WTC11 (cell line): ENCODE measurements around the gene RAB34. TPM values are rescaled to one million over a fixed set of nuclear protein-coding genes. Genes with fewer than 3 reads are reported as not detected.

Experiments
- ATAC-seq: fragments of 200-7000 bp; cut with Tn5 transposase; 2 replicates; pipeline ENCODE4 v1.10.0; 2021; ENCODE audit warnings: mild to moderate bottlenecking, moderate library complexity
- CTCF ChIA-PET: fragments of 300-600 bp; sonication (Branson Sonifier 250); formaldehyde crosslinking; loops from one replicate; lab custom pipeline; 2021; ENCODE audit warnings: antibody characterized with exemption; lab: Charles Lee
- POLR2A ChIA-PET: fragments of 350-600 bp; sonication (Branson Sonifier 250); formaldehyde crosslinking; loops from one replicate; lab custom pipeline; 2021; ENCODE audit warnings: antibody characterized with exemption; lab: Charles Lee
- DNase-seq: peaks from one replicate; pipeline ENCODE4 v3.0.0; 2021; ENCODE audit warnings: low spot score
- H3K27ac Mint-ChIP-seq: 2 replicates; pipeline ENCODE4 v1.8.0; 2021; ENCODE audit warnings: mixed read lengths
- H3K27me3 Mint-ChIP-seq: 2 replicates; pipeline ENCODE4 v1.8.0; 2021; ENCODE audit warnings: low read depth, mild to moderate bottlenecking, moderate library complexity, mixed read lengths
- H3K36me3 Mint-ChIP-seq: 2 replicates; pipeline ENCODE4 v1.8.0; 2021; ENCODE audit warnings: mixed read lengths
- H3K4me1 Mint-ChIP-seq: 2 replicates; pipeline ENCODE4 v1.8.0; 2022; ENCODE audit warnings: mixed read lengths
- H3K4me3 Mint-ChIP-seq: 2 replicates; pipeline ENCODE4 v1.8.0; 2021; ENCODE audit warnings: mild to moderate bottlenecking, moderate library complexity, mixed read lengths
- H3K9me3 Mint-ChIP-seq: 2 replicates; pipeline ENCODE4 v1.8.0; 2021; ENCODE audit warnings: mixed read lengths
- CREB1 ChIP-seq: sonication (generic); formaldehyde crosslinking; IDR thresholded peaks from 2 replicates; pipeline ENCODE4 v1.8.0; 2023; ENCODE audit warnings: mild to moderate bottlenecking, missing genetic modification reagents
- FOXP1 ChIP-seq: sonication (generic); formaldehyde crosslinking; IDR thresholded peaks from 2 replicates; pipeline ENCODE4 v1.8.0; 2022; ENCODE audit warnings: missing genetic modification reagents, mild to moderate bottlenecking, moderate library complexity, borderline replicate concordance
- HMGA2 ChIP-seq: fragments of 250-450 bp; sonication (Bioruptor Pico); IDR thresholded peaks from 2 replicates; pipeline ENCODE4 v1.4.0; 2021; ENCODE audit warnings: mild to moderate bottlenecking, moderate library complexity
- IRF2 ChIP-seq: sonication (generic); formaldehyde crosslinking; IDR thresholded peaks from 2 replicates; pipeline ENCODE4 v1.8.0; 2022; ENCODE audit warnings: low read depth, missing genetic modification reagents, borderline replicate concordance
- MXD4 ChIP-seq: fragments of 250-450 bp; sonication (Bioruptor Pico); IDR thresholded peaks from 2 replicates; pipeline ENCODE4 v1.8.0; 2021; ENCODE audit warnings: mild to moderate bottlenecking, moderate library complexity, borderline replicate concordance
- NR2C2 ChIP-seq: sonication (generic); formaldehyde crosslinking; IDR thresholded peaks from 2 replicates; pipeline ENCODE4 v1.8.0; 2022; ENCODE audit warnings: mild to moderate bottlenecking, missing genetic modification reagents
- OVOL2 ChIP-seq: fragments of 250-450 bp; sonication (Bioruptor Pico); IDR thresholded peaks from 2 replicates; pipeline ENCODE4 v1.9.0; 2021; ENCODE audit warnings: mild to moderate bottlenecking, borderline replicate concordance
- PRRX2 ChIP-seq: fragments of 250-450 bp; sonication (Bioruptor Pico); IDR thresholded peaks from 2 replicates; pipeline ENCODE4 v1.8.0; 2021; ENCODE audit warnings: mild to moderate bottlenecking
- SOX15 ChIP-seq: fragments of 250-450 bp; sonication (Bioruptor Pico); IDR thresholded peaks from 2 replicates; pipeline ENCODE4 v1.9.0; 2021; ENCODE audit warnings: mild to moderate bottlenecking
- TEAD4 ChIP-seq: sonication (generic); formaldehyde crosslinking; IDR thresholded peaks from 2 replicates; pipeline ENCODE4 v1.8.0; 2022; ENCODE audit warnings: mild to moderate bottlenecking, missing genetic modification reagents
- TP53 ChIP-seq: sonication (generic); formaldehyde crosslinking; IDR thresholded peaks from 2 replicates; pipeline ENCODE4 v1.8.1; 2023; ENCODE audit warnings: mild to moderate bottlenecking, missing genetic modification reagents
- ZNF121 ChIP-seq: sonication (generic); formaldehyde crosslinking; IDR thresholded peaks from 2 replicates; pipeline ENCODE4 v1.8.0; 2023; ENCODE audit warnings: missing genetic modification reagents
- ZNF232 ChIP-seq: sonication (generic); formaldehyde crosslinking; IDR thresholded peaks from 2 replicates; pipeline ENCODE4 v1.8.0; 2022; ENCODE audit warnings: mild to moderate bottlenecking, missing genetic modification reagents
- ZNF317 ChIP-seq: sonication (generic); formaldehyde crosslinking; IDR thresholded peaks from 2 replicates; pipeline ENCODE4 v1.8.1; 2023; ENCODE audit warnings: low read depth, mild to moderate bottlenecking, moderate library complexity, missing genetic modification reagents, borderline replicate concordance
- ZNF396 ChIP-seq: fragments of 250-450 bp; sonication (Bioruptor Pico); IDR thresholded peaks from 2 replicates; pipeline ENCODE4 v1.8.0; 2021; ENCODE audit warnings: mild to moderate bottlenecking, moderate library complexity, borderline replicate concordance
- total RNA-seq: library from RNA; stranded (reverse); gene quantifications from 3 replicates; pipeline ENCODE4 v1.2.3, GENCODE V29; 2021
- TF ChIP-seq, protein P1 (sequence below): sonication (generic); formaldehyde crosslinking; IDR thresholded peaks from 2 replicates; pipeline ENCODE4 v1.8.0; 2022; ENCODE audit warnings: mild to moderate bottlenecking, missing genetic modification reagents
- TF ChIP-seq, protein P2 (sequence below): sonication (generic); formaldehyde crosslinking; IDR thresholded peaks from 2 replicates; pipeline ENCODE4 v1.8.1; 2022; ENCODE audit warnings: missing genetic modification reagents, borderline replicate concordance
- TF ChIP-seq, protein P3 (sequence below): sonication (generic); formaldehyde crosslinking; IDR thresholded peaks from 2 replicates; pipeline ENCODE4 v1.8.0; 2023; ENCODE audit warnings: missing genetic modification reagents, mild to moderate bottlenecking, borderline replicate concordance
- TF ChIP-seq, protein P4 (sequence below): fragments of 250-450 bp; sonication (Bioruptor Pico); IDR thresholded peaks from 2 replicates; pipeline ENCODE4 v2.1.2; 2022; ENCODE audit warnings: mild to moderate bottlenecking, moderate library complexity
- TF ChIP-seq, protein P5 (sequence below): sonication (generic); formaldehyde crosslinking; IDR thresholded peaks from 2 replicates; pipeline ENCODE4 v1.8.1; 2023; ENCODE audit warnings: mild to moderate bottlenecking, missing genetic modification reagents
- TF ChIP-seq, protein P6 (sequence below): sonication (generic); formaldehyde crosslinking; IDR thresholded peaks from 2 replicates; pipeline ENCODE4 v1.8.1; 2023; ENCODE audit warnings: mild to moderate bottlenecking, missing genetic modification reagents, borderline replicate concordance

Gene RAB34
- total RNA-seq, 1 experiment from 2014 or later = 181 TPM

DNA sequence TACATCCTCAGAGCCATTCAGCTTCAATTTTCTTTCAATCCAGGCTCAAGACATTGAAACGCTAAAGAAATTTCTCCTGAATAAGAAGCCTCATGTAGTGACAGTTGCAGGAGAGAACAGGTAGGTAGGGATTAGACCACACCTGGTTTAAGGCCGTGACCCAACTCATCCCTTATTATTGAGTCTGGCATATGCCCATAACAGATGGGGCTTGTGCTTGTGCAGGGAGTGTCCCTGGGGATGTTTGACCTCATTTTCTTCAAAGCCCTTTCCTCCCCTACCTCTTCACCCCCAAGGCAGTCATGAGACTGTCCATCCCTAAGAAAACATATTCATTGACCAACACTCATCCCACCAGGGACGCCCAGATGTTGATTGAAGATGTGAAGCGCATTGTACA is 31.4 kb downstream of the RAB34 start:
- DNase-seq (no peak), ATAC-seq (no peak)
- ChIA-PET POLR2A (no interaction called here), CTCF (no interaction called here)
- Mint-ChIP-seq H3K4me1 (no peaks in the 10 kb centered on the region), H3K9me3 (no peaks in the 10 kb centered on the region), H3K4me3 (no peak overlapping the region), H3K27me3 (no peaks in the 10 kb centered on the region), H3K36me3 (peaks cover 97% of the 10 kb centered on the region), H3K27ac (no peak overlapping the region)
- TF ChIP-seq IRF2 = no peak
- no peak for TF ChIP-seq ZNF396 (CRISPR knock-in tag)
- TF ChIP-seq MXD4 (CRISPR knock-in tag) = no peak
- no peak for TF ChIP-seq TP53 (CRISPR knock-in tag)

DNA sequence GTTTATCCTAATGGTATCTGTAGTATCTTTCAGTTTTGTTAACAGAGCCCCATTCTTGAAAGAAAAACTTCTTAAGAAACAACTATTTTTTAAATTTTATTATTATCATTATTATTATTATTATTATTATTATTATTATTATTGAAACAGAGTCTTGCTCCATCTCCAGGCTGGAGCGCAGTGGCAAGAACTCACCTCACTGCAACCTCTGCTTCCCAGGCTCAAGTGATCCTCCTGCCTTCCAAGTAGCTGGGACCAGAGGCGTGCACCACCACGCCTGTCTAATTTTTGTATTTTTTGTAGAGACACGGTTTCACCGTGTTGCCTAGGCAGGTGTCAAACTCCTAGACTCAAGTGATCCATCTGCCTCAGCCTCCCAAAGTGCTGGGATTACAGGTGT is 32.3 kb downstream of the RAB34 start:
- Mint-ChIP-seq H3K36me3 (peaks cover 93% of the 10 kb centered on the region), H3K4me3 (no peak overlapping the region), H3K27ac (no peak overlapping the region), H3K9me3 (no peaks in the 10 kb centered on the region), H3K27me3 (no peaks in the 10 kb centered on the region), H3K4me1 (no peaks in the 10 kb centered on the region)
- ChIA-PET CTCF (no interaction called here), POLR2A (no interaction called here)
- TF ChIP-seq, protein P1, sequence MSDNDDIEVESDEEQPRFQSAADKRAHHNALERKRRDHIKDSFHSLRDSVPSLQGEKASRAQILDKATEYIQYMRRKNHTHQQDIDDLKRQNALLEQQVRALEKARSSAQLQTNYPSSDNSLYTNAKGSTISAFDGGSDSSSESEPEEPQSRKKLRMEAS (CRISPR knock-in tag) = no peak
- TF ChIP-seq HMGA2 = 0 out of 2 replicates have a peak, but pooled peaks have one; percentile 10
- DNase-seq (no peak), ATAC-seq (no peak)

DNA sequence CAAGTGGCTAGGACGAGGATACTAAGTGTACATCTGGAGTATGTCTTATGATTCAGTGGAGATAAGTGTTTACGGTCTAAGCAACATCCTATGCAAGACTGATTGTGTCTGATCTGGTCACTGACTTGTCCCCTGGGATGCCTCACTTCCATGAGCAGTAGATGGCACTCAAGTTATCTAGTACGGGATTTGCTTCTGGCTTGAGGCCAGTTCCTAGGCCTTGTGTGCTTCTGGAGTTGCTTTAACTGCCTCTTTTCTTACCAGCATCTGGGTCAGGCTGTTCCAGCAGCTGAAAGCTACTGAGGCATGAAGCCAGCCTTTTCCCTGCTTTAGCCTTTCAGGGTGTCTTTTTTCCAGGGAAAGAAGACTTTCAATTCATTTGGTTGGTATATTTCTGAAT is 32.7 kb downstream of the RAB34 start:
- ChIA-PET CTCF (no interaction called here), POLR2A (no interaction called here)
- Mint-ChIP-seq H3K4me1 (no peaks in the 10 kb centered on the region), H3K27ac (no peak overlapping the region), H3K9me3 (no peaks in the 10 kb centered on the region), H3K36me3 (peaks cover 89% of the 10 kb centered on the region), H3K27me3 (no peaks in the 10 kb centered on the region), H3K4me3 (no peak overlapping the region)
- no peak for ATAC-seq
- DNase-seq = no peak
- TF ChIP-seq FOXP1 (CRISPR knock-in tag) (no peak), SOX15 (CRISPR knock-in tag) (no peak), TEAD4 (CRISPR knock-in tag) (no peak), ZNF121 (no peak), OVOL2 (CRISPR knock-in tag) (no peak), NR2C2 (CRISPR knock-in tag) (no peak), CREB1 (no peak), PRRX2 (CRISPR knock-in tag) (no peak), ZNF317 (CRISPR knock-in tag) (no peak), ZNF232 (CRISPR knock-in tag) (no peak)
- TF ChIP-seq, protein P2, sequence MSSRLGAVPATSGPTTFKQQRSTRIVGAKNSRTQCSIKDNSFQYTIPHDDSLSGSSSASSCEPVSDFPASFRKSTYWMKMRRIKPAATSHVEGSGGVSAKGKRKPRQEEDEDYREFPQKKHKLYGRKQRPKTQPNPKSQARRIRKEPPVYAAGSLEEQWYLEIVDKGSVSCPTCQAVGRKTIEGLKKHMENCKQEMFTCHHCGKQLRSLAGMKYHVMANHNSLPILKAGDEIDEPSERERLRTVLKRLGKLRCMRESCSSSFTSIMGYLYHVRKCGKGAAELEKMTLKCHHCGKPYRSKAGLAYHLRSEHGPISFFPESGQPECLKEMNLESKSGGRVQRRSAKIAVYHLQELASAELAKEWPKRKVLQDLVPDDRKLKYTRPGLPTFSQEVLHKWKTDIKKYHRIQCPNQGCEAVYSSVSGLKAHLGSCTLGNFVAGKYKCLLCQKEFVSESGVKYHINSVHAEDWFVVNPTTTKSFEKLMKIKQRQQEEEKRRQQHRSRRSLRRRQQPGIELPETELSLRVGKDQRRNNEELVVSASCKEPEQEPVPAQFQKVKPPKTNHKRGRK = no peak
- TF ChIP-seq, protein P3, sequence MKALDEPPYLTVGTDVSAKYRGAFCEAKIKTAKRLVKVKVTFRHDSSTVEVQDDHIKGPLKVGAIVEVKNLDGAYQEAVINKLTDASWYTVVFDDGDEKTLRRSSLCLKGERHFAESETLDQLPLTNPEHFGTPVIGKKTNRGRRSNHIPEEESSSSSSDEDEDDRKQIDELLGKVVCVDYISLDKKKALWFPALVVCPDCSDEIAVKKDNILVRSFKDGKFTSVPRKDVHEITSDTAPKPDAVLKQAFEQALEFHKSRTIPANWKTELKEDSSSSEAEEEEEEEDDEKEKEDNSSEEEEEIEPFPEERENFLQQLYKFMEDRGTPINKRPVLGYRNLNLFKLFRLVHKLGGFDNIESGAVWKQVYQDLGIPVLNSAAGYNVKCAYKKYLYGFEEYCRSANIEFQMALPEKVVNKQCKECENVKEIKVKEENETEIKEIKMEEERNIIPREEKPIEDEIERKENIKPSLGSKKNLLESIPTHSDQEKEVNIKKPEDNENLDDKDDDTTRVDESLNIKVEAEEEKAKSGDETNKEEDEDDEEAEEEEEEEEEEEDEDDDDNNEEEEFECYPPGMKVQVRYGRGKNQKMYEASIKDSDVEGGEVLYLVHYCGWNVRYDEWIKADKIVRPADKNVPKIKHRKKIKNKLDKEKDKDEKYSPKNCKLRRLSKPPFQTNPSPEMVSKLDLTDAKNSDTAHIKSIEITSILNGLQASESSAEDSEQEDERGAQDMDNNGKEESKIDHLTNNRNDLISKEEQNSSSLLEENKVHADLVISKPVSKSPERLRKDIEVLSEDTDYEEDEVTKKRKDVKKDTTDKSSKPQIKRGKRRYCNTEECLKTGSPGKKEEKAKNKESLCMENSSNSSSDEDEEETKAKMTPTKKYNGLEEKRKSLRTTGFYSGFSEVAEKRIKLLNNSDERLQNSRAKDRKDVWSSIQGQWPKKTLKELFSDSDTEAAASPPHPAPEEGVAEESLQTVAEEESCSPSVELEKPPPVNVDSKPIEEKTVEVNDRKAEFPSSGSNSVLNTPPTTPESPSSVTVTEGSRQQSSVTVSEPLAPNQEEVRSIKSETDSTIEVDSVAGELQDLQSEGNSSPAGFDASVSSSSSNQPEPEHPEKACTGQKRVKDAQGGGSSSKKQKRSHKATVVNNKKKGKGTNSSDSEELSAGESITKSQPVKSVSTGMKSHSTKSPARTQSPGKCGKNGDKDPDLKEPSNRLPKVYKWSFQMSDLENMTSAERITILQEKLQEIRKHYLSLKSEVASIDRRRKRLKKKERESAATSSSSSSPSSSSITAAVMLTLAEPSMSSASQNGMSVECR (CRISPR knock-in tag) = no peak
- TF ChIP-seq, protein P4, sequence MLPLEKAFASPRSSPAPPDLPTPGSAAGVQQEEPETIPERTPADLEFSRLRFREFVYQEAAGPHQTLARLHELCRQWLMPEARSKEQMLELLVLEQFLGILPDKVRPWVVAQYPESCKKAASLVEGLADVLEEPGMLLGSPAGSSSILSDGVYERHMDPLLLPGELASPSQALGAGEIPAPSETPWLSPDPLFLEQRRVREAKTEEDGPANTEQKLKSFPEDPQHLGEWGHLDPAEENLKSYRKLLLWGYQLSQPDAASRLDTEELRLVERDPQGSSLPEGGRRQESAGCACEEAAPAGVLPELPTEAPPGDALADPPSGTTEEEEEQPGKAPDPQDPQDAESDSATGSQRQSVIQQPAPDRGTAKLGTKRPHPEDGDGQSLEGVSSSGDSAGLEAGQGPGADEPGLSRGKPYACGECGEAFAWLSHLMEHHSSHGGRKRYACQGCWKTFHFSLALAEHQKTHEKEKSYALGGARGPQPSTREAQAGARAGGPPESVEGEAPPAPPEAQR (CRISPR knock-in tag) = no peak
- TF ChIP-seq, protein P5, sequence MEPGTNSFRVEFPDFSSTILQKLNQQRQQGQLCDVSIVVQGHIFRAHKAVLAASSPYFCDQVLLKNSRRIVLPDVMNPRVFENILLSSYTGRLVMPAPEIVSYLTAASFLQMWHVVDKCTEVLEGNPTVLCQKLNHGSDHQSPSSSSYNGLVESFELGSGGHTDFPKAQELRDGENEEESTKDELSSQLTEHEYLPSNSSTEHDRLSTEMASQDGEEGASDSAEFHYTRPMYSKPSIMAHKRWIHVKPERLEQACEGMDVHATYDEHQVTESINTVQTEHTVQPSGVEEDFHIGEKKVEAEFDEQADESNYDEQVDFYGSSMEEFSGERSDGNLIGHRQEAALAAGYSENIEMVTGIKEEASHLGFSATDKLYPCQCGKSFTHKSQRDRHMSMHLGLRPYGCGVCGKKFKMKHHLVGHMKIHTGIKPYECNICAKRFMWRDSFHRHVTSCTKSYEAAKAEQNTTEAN (CRISPR knock-in tag) = no peak
- TF ChIP-seq, protein P6, sequence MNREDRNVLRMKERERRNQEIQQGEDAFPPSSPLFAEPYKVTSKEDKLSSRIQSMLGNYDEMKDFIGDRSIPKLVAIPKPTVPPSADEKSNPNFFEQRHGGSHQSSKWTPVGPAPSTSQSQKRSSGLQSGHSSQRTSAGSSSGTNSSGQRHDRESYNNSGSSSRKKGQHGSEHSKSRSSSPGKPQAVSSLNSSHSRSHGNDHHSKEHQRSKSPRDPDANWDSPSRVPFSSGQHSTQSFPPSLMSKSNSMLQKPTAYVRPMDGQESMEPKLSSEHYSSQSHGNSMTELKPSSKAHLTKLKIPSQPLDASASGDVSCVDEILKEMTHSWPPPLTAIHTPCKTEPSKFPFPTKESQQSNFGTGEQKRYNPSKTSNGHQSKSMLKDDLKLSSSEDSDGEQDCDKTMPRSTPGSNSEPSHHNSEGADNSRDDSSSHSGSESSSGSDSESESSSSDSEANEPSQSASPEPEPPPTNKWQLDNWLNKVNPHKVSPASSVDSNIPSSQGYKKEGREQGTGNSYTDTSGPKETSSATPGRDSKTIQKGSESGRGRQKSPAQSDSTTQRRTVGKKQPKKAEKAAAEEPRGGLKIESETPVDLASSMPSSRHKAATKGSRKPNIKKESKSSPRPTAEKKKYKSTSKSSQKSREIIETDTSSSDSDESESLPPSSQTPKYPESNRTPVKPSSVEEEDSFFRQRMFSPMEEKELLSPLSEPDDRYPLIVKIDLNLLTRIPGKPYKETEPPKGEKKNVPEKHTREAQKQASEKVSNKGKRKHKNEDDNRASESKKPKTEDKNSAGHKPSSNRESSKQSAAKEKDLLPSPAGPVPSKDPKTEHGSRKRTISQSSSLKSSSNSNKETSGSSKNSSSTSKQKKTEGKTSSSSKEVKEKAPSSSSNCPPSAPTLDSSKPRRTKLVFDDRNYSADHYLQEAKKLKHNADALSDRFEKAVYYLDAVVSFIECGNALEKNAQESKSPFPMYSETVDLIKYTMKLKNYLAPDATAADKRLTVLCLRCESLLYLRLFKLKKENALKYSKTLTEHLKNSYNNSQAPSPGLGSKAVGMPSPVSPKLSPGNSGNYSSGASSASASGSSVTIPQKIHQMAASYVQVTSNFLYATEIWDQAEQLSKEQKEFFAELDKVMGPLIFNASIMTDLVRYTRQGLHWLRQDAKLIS (CRISPR knock-in tag) = no peak
